Measurements from ENCODE around the gene ENAH.
"Not testable (repeated sequence)": the region's sequence is repeated elsewhere in the genome, so short reads cannot be mapped to it uniquely, and the experiment has no call there.

ENAH gene

DNA sequence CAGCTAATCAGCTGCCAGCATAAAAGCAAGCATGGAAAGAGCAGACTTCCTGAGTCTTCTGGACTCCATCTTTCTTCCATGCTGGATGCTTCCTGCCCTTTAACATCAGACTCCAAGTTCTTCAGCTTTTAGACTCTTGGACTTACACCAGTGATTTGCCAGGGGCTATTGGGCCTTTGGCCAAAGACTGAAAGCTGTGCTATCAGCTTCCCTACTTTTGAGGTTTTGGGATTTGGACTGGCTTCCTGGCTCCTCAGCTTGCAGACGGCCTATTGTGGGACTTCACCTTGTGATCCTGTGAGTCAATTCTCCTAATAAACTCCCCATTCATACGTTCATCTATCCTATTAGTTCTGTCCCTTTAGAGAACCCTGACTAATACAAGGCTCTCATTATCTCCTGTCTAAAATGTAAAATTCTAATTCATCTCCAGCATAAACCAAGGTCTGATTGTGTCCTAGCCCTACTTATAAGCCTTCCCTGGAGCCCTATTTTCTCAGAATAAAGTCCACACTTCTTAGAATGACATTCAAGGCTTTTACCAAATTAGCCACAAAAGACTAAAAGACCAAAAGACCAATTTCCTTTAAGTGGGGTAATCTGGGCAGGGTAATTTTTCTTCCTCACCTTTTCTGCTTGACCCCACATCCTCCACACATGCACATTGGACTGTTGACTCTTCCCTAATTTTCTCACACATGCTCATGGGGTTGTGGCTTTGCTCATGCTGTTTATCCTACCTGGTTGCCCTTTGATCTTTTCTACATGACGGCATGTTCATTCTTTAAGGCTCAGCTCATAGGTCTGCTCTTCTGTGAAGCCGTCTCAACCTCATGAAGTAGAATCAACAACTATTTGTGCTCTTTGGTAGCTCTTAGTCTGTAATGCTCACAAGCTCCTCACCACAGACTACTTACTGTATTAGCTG, 18.1 kb upstream of the ENAH start:
- no peak for DNase-seq

GRCh38 chr1:225670356-225670755, 17.4 kb upstream of the ENAH start:
- no peak for DNase-seq

DNA sequence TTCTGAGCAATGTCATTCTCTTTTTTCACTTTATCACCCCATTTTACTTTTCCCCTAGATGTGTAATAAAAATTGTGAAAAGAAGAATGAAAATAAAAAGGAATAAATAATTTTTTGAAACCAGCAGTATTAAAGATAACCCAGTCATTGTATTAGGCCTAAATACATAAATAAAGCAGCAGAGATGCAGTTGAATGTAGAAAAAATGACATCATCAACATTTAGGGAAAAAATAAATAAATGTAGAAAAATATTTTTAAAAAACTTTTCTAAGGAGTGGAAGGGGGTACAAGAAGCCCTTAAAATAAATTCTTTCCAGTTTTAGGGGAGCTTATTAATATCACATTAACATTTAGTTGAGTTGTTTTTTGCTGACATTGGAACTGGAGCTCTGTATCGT, 15.3 kb upstream of the ENAH start:
- DNase-seq, result no peak

DNA sequence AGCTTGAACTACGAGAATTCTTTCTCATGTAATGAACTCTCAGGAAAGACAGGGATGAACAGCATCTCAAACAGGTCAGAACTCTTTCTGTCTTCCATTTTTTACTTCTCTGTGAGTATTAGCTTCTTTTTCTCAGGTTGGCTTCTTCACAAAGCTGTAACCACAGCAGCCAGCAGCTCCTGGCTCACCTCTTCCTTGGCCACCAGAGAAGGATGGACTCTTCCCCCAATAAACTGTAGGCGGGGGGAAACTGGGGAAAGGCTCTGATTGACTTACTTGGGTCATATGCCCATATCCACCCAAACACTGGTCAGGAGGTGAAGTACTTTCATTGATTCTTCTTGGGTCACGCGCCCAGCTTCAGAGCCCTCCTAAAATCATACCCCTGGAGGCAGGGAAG, 14.4 kb upstream of the ENAH start:
- no peak for DNase-seq

GRCh38 chr1:225666495-225666894, 13.6 kb upstream of the ENAH start:
- DNase-seq, result no peak

DNA sequence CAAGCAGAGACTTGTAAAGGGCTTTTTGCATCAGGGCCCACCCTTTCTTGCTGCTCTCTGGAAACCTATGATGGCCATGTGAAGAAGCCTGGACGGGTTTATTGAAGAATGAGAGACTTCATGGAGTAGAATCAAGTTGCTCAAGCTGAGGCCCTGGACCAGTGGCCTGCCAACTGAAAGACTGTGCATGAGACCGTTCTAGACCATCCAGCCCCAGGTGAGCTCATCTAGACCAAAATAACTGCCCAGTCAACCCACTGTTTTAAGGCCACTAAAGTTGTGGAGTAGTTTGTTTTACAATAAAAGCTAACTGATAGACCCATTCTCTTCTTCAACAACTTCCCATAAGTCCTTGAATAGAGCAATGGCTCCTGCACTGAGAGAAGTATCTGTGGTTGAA, 11.8 kb upstream of the ENAH start:
- no peak for DNase-seq

GRCh38 chr1:225662155-225662554, 9.2 kb upstream of the ENAH start:
- no peak for DNase-seq

- no peak for DNase-seq
These were observed 7.6 kb upstream of the ENAH start for GRCh38 chr1:225660544-225660946.

DNA sequence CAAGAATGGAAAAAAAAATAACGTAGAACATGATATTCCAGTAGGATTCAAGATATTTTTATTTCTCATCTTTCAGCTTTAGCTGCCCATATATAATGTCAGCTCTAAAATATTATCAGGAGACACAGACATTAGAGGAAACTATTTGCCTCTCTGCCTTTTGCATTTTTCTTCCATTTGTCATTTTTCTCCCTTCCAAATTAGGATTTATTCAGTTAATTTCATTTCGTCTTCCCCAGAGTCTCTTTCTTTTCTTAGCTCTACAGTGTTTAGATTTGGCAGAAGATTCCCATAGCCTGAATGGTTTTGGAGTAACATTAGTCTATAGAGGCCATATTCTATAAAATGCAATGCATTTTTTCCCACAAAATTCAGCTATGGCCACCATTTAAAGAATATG, 5.1 kb upstream of the ENAH start:
- DNase-seq, result no peak

- no peak for DNase-seq
These were observed 4.6 kb upstream of the ENAH start for GRCh38 chr1:225657462-225657989.

GRCh38 chr1:225656259-225656655, 3.3 kb upstream of the ENAH start:
- DNase-seq, result not testable (repeated sequence)

- DNase-seq, result no peak
These were observed 2.8 kb upstream of the ENAH start for GRCh38 chr1:225655509-225656258.

- DNase-seq, result no peak
These were observed 2.0 kb upstream of the ENAH start for GRCh38 chr1:225654688-225655508.

DNA sequence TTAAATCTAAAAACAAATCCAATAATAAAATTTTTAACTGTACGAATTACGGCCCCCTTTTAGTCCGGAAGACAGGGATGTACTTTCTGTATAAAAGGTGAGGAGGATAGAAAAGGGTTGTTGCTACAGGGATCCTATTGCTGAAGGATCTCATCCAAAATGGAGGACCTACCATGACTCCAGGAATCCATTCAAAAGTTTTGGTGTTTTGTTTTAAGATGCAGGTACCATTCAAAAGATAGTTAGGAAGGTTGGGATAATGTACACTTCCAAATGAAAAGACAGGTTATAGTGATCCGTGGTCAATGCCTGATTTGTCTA, 1.3 kb upstream of the ENAH start:
- DNase-seq, result no peak

DNA sequence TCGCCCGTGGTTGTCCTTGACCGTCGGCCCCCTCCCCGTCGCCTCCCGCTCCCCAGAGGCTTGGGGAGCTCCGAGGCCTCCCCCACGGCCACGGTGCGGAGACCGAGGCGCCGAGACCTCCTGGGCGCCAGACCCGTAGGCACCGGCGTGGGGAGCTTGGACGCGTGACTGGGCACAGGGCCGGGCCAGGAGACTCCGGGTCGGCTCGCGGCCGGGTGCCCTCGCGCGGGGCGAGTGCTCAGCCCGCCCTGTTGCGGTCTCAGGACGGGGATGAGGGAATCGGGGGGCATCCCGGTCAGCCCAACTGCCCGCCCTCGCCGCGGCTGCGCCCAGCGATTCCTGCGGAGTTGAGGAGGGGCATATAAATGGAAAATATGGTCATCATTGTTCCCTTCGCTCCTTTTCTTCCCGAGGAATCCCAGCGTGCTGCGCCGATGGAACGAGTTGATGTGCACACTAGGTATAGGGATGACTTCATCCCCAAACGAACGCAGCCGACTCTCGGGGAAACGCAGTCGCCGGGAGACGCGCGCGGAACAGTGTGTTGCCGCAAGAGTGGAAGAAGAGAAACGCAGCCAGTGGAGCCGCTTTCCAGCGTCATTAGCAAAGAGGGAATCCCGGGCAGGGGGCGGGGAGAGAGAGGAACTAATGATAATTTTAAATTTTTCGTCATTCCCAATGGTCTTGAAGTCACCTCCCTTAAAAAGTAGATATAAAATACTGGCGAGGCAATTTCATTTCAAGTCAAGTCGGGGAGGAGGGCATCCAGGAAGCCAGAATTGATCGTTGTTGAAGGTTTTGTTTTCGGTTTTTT, 747 bp upstream of the ENAH start:
- DNase-seq, result peak; percentile 10

- no peak for DNase-seq
These were observed 823 bp downstream of the ENAH start for GRCh38 chr1:225651872-225652728.

DNA sequence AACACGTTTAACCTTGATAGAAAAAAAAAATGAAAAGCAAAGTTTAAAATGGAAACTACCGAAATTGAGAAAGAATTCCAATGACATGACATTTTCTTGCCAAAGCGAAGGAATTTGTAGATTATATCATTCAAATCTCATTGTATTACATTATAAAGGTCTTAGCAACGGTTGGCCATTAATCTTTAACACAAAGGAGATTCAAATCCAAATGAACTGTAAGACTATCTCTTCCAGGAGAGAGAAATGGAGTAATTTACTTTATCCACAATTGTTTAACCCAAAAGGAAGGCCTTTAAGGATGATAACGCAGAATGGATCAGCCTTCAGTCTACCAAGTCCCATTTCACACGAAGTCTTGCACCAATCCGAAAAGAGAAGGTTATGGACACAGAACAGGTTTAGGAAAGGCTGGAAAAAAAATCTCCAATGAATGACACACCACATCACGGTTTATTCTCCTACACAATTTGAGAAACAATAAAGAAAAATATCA, 1.5 kb downstream of the ENAH start:
- no peak for DNase-seq

- no peak for DNase-seq
These were observed 2.7 kb downstream of the ENAH start for GRCh38 chr1:225650179-225650578.

GRCh38 chr1:225645194-225645895, 7.6 kb downstream of the ENAH start:
- DNase-seq, result no peak

- DNase-seq, result no peak
These were observed 8.3 kb downstream of the ENAH start for GRCh38 chr1:225644666-225645065.

Measured in CD4-positive, alpha-beta T cell treated with Interleukin-17A for 1 hour (primary cell).